Measurements from ENCODE around the gene MUC20.
"Not testable (repeated sequence)": the region's sequence is repeated elsewhere in the genome, so short reads cannot be mapped to it uniquely, and the experiment has no call there.

MUC20 gene, protein sequence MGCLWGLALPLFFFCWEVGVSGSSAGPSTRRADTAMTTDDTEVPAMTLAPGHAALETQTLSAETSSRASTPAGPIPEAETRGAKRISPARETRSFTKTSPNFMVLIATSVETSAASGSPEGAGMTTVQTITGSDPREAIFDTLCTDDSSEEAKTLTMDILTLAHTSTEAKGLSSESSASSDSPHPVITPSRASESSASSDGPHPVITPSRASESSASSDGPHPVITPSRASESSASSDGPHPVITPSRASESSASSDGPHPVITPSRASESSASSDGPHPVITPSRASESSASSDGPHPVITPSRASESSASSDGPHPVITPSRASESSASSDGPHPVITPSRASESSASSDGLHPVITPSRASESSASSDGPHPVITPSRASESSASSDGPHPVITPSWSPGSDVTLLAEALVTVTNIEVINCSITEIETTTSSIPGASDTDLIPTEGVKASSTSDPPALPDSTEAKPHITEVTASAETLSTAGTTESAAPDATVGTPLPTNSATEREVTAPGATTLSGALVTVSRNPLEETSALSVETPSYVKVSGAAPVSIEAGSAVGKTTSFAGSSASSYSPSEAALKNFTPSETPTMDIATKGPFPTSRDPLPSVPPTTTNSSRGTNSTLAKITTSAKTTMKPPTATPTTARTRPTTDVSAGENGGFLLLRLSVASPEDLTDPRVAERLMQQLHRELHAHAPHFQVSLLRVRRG

DNA sequence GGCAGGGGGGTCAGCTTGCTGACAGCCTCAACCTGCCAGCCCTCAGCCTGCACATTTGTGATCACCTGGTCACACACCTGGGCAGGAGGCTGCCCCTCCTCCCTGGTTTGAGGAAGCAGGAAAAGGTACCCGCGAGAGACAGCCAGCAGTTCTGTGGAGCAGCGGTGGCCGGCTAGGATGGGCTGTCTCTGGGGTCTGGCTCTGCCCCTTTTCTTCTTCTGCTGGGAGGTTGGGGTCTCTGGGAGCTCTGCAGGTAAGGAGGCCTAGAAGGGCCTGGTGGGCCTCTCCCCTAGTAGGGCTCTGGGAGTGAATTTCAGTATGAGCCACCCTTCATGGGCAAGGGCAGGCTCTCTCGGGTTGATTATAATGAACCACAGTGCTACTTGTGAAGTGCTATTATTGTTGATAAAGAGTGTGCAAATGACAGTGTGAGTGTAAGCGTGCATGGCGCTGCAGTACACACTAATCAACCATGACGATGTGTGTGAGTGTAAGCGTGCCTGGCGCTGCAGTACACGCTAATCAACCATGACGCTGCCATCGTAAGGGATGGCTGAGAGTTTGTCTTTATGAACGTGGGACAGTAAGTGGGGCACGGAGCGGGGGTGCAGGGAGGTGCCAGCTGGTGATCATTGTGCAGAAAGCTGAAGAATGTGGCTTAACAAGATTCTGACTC lies at the start of gene MUC20:
Gene MUC20 (plus strand): TSS at position 148 of the 676 bp plus-strand sequence. CDS start 30 bp downstream, at position 178.
- DNase-seq = not testable (repeated sequence)

DNA sequence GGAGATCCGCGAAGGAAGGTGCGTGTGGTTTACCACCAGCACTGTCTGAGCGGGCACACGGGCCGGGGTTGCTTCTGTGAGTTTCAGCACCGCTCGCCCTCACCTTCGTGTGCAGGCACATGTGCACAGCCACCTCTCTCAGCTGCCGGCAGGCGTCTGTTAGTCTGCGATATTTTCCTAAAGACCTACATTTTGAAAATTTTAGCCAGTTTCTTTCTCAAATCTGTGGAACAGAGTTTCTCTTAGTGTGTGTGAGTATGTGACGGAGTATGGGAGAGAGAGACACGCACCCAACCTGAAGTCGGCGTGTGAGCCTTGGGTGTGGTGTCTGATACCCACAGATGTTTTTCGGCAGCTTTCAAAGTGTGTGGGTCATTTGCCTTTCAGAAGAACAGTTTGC lies 49.5 kb upstream of the MUC20 start:
- not testable (repeated sequence) for DNase-seq

DNA sequence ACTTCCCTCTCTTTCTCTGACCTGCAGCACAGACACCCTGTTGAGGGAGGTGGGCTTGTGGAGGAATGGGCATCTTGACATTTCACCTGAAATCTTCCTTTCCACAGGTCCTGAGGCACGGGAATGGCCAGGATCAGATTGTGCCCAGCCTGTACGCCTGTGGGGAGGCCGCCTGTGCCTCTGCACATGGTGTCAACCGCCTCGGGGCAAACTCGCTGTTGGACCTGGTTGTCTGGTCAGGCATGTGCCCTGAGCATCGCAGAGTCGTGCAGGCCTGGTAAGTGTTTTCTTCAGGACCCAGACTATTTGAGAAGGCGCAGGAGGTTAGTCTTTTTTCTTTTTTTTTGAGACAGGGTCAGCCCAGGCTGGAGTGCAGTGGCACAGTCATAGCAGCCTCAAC lies 47.1 kb upstream of the MUC20 start:
- DNase-seq = not testable (repeated sequence)

DNA sequence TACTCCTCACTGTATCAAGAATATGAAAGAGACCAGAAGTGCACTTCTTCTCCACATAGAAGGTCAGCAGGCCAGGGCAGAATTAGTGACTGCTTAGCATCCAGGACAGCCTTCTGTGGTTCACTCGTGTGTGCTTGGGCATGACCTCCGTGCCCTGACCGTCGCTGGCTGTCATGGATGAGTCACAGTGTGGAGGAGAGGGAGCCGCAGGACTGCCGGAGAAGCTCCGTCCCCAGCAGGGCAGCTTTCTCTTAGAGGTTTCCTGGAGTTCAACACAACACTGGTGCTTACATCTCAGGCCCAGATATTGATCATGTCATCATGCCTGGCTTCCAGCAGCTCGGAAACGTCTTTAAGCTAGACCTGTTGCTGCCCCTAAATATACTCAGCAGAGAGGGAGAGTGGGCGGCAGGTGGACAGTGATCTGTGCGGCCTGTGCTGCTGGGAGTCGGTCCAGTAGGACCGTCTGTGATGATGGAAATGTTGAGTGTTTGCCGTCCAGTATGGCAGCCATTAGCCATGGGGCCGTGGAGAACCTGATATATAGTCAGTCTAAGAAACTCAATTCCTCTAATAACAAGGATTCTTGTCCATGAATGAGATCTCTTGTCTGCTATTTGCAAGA lies 42.3 kb upstream of the MUC20 start:
- not testable (repeated sequence) for DNase-seq

DNA sequence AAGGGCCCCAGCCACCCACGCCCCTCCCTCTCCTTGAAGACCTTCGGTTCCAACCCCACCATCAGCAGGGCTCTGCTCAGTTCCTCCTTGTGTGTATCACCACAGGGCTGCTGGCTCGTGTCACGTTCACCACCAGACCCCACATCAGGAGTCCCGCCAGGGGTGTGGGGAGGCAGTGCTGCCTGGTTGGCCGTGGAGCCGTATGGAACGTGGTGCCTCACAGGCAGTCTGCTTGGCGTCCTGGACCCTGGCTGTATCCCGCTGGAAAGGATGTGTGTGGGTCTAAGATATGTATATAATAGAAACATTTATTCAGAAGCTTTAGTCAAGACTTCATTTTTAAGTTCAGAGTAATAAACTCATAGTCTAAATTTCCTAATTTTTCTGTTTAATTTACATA lies 40.1 kb upstream of the MUC20 start:
- DNase-seq = not testable (repeated sequence)

DNA sequence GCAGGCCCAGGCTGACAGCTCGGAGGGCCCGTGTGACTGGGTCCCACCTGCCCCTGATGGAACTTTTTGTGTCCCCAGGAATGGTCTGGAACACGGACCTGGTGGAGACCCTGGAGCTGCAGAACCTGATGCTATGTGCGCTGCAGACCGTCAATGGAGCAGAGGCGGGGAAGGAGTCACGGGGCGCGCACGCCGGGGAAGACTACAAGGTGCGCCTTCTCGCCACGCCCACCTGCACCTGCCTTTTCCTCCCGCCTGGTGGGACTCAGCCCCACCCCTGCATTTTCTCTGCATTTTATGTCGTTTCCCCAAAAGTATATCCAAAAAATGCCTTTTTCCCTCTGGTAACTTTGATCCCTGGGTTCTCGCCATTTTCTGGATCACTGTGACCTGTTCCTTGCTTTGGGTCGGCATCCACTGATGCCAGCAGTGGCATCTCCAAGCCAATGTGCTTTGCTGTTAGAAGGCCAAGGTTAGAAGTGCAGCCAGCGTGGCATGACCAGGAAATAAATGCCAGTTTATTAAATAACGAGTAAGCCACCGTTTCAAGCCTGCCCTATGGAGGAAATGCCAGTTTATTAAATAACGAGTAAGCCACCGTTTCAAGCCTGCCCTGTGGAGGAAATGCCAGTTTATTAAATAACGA lies 39.2 kb upstream of the MUC20 start:
- DNase-seq = not testable (repeated sequence)

DNA sequence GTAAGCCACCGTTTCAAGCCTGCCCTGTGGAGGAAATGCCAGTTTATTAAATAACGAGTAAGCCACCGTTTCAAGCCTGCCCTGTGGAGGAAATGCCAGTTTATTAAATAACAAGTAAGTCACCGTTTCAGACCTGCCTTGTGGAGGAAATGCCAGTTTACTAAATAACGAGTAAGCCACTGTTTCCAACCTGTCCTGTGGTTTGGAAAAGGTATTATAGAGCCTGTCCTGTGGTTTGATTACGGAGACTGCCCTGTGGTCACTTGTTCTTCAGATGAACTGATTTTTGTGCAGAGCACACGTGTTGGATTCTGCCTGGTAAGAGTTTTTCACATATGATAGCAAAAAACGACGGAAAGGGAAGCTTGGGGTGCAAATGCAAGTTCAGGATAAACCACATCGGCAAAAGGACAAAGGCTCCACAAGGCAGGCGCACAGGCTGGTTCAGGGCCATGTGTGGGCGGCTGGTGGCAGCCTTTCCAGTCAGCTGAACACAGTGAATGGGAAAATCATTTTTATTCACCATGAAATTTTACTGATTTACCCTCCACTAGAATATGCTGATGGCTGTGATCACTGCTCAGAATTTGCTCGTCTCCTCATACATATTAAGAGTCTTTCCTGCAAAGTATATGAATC lies 38.6 kb upstream of the MUC20 start:
- DNase-seq = not testable (repeated sequence)

DNA sequence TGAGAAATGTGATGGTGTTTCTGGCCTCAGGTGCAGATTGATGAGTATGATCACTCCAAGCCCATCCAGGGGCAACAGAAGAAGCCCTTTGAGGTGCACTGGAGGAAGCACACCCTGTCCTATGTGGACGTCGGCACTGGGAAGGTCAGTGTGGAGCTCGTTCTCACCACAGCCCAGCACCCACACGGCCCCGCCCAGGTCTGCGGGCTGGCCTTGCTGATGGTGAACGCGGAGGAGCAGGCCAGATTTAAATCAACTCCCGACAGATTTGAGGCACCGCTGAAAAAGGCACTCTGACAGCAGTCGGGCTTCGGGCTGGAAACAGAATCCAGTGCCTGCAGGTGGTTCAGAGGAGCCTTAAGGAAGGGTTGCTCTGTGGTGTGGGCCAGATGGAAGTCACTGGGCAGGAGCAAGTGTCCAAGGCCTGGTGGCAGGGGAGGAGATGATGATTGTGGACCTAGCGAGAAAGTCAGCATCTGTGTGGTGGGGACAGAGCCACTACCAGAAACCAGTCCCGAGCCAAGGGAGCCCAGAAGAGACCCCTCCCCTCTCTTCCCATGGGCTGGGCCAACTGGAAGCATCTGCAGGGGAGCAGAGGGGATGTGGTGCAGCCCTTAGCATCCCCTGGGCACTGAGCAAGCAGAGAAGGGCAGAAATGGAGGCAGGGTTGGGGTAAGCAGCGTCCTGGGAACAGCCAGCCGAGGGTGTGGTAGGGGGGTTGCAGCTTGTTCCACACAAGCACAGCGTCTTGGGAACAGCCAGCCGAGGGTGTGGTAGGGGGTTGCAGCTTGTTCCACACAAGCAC lies 36.9 kb upstream of the MUC20 start:
- DNase-seq = not testable (repeated sequence)

DNA sequence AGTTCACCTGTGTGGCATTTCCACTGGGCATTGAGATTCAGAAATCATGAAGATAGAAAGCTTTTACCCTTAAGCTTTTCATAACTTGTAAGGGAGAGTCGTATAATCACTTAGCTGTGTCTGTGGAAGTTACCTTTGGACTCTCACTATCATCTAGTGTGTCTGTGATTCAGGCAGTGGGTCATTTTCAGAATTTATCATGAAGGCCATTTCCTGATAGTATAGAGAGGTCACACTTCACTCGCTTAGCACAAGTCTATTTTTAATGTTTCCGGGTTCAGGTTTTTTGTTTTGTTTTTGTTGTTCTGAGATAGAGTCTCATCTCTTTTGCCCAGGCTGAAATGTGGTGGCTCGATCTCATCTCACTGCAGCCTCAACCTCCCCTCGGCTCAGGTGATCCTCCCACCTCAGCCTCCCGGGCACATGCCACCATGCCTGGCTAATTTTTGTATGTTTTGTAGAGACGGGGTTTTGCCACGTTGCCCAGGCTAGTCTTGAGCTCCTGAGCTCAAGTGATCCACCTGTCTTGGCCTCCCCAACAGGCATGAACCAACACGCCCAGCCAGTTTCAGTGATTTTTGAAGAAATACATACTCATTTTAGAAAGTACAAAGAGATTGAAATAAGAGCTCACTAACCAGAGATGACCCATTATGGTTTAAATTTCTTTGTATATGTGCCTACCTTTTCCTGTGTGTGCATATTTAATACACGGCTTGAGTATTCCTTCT lies 36.1 kb upstream of the MUC20 start:
- not testable (repeated sequence) for DNase-seq

DNA sequence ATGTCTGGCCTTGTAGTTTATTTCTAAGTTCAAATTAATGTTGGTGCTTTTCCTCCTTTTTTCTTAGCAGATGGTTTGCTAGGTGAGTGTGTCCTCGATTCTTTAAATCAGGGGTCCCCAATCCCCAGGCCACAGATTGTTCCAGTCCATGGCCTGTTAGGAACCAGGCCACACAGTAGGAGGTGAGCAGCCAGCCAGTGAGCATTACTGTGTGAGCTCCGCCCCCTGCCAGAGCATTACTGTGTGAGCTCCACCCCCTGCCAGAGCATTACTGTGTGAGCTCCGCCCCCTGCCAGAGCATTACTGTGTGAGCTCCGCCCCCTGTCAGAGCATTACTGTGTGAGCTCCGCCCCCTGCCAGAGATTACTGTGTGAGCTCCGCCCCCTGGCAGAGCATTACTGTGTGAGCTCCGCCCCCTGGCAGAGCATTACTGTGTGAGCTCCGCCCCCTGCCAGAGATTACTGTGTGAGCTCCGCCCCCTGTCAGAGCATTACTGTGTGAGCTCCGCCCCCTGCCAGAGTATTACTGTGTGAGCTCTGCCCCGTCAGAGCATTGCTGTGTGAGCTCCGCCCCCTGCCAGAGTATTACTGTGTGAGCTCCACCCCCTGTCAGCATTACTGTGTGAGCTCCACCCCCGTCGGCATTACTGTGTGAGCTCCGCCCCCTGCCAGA lies 34.1 kb upstream of the MUC20 start:
- DNase-seq = not testable (repeated sequence)

DNA sequence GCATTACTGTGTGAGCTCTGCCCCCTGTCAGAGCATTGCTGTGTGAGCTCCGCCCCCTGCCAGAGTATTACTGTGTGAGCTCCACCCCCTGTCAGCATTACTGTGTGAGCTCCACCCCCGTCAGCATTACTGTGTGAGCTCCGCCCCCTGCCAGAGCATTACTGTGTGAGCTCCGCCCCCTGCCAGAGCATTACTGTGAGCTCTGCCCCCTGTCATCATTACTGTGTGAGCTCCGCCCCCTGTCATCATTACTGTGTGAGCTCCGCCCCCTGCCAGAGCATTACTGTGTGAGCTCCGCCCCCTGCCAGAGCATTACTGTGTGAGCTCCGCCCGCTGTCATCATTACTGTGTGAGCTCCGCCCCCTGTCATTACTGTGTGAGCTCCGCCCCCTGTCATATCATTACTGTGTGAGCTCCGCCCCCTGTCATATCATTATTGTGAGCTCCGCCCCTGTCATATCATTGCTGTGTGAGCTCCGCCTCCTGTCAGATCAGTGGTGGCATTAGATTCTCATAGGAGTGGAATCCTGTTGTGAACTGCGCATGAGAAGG lies 33.5 kb upstream of the MUC20 start:
- DNase-seq = peak; percentile 60 to 62

DNA sequence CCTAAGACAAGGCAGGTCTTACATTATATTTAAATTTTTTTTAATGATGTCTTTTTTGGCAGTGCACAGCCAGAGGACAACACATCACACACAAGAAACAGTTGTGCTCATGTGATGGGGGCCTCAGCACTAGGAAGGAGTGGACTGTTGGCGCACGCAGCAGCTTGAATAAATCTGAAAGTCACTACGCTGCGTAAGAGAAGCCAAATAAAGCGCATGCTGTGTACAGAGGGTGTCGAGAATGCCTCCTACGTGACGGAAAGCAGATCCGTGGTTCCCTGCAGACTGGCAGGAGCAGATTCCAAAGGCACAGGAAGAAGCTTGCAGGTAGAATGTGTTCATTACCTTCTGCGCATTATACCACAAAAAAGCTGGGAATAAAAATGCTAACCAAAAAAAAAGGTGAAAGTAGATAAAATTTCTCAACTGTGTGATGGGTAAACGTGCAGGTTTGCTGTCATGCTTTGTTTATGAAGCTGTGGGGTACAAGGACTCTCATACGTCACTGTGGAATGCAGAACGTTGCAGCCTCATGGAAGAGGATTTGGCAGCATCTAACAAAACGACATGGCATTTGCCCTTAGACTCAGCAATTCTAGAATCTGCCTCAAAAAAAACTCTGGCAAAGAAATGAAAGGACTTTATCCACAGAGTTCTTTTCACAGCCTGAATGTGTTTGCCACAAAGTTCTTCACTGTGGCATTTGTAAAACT lies 32.2 kb upstream of the MUC20 start:
- not testable (repeated sequence) for DNase-seq

DNA sequence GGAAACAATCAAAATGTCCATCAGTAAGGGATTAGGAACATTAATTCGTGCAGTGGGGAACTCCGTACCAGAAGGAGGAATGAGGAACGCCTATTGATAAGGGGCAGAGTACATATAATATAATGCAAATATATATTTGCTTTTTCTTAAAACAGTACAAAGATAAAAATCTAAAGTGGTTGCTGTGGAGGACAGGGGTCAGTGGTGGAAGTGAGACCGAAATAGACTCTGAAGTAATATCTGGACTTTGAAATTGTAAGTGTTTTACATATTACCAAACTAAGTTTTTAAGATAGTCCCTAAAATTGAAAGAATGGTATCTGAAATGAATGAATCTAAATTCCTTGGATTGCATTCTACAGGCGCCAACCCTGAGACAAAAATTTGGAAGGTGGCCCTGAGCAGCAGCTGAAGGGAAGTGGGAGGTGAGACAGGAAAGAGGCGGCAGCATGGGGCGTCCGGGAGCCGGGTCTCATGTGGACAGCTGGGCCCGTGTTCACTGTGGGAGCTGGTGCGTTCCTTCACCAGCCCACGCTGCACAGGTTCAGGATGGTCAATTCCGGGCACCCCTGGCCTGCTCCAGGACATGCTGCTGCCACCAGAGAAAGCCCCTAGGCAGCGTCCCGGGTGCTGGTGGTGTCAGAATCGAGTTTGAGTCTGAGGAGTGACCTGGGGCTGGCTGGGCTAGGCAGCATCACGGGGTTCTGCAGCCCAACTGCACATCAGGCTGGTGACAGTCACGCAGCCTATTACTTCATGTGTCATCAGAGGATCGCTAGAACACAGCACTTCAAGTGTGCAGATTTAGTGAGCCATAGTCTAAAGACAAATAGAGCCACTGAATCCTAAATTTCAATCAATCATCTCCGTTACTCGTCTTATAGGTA lies 31.4 kb upstream of the MUC20 start:
- DNase-seq = not testable (repeated sequence)

DNA sequence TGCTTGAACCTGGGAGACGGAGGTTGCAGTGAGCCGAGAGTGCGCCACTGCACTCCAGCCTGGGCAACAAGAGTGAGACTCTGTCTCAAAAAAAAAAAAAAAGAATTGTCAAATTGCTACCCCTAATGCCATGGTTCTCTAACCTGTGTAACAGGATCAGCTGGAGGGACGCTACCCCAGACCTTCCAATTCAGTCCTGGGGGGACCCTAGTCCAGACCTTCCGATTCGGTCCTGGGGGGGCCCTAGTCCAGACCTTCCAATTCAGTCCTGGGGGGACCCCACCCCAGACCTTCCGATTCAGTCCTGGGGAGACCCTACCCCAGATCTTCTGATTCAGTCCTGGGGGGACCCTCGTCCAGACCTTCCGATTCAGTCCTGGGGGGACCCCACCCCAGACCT lies 29.8 kb upstream of the MUC20 start:
- no peak for DNase-seq

DNA sequence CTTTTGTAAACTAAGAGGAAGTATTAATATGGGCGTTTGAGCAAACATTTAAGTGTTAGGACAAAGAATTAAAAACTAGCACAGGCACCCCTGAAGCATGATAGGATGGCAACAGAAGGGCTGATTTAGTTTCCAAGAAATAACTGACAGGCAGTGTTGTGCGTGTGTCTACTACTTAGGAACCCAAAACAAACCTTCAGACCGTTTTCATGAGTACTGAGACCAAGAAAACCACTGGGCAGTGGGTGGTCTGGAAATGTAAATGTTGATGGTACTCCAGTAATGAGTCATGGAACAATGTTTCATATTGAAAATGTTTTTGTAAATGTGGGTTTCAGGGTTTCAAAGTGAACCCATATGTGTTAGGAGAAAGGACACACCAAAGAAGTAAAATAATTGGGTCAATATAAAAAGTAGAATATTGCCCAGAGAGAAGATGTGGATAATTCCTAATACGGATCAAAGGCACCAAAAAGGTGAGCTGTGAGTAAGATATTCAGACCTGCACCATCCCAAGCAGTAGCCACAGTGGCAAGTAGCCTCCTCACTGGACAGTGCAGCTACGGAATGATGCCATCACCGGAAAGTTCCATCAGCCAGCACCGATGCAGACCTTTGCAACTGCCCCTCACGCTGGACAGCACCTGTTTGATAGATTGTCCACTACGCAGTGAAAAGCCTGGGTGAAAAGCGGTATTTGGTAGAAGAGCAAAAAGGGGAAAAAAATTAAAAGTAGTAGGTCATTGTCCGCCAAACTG lies 29.0 kb upstream of the MUC20 start:
- DNase-seq = not testable (repeated sequence)

DNA sequence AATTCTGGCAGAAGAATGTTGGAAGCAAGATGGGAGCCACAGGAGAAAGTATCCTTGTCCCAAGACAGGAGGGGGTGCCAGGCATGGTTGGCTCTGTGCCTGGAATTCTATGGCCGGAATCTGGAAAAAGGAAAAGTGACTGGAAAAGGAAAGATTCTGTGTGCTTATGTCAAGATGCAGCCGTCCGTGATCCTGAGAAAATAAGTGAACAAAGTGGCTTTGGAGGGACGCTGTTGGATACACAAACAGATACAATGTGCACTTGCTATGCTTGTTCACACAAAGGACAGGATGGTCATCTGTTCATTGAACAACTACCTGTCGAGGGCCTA lies 28.5 kb upstream of the MUC20 start:
- DNase-seq = no peak

DNA sequence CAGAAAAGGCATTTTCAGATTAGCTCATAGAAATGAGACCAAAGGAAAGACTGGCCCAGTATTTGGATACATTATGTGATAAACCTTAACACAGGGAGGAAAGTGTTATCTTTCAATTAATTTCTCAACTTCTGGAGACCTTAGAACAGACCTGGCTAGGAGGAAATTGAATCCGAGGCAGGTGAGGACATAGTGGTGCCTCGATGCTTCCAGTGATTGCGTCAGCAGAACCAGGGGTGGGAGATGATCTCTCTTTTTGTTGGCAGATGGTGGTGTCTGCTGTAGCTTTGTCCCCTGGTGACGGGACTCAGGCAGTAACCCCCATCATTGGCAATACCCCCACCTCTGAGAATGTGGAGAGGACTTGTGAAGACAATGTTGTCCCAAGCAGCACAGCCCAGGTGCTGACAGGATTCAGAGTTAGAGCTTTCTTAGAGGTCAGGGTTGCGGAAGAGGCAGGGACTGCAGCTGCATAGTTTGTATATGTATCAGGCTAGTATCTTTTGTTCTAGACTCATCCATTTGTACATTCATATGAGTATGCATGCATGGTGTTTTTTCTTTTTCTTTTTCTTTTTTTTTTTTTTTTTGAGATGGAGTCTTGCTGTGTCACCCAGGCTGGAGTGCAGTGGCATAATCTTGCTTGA lies 27.9 kb upstream of the MUC20 start:
- DNase-seq = no peak
